ENCODE data around the gene NIF3L1.
"Not testable (repeated sequence)": the region's sequence is repeated elsewhere in the genome, so short reads cannot be mapped to it uniquely, and the experiment has no call there.

Gene NIF3L1

DNA sequence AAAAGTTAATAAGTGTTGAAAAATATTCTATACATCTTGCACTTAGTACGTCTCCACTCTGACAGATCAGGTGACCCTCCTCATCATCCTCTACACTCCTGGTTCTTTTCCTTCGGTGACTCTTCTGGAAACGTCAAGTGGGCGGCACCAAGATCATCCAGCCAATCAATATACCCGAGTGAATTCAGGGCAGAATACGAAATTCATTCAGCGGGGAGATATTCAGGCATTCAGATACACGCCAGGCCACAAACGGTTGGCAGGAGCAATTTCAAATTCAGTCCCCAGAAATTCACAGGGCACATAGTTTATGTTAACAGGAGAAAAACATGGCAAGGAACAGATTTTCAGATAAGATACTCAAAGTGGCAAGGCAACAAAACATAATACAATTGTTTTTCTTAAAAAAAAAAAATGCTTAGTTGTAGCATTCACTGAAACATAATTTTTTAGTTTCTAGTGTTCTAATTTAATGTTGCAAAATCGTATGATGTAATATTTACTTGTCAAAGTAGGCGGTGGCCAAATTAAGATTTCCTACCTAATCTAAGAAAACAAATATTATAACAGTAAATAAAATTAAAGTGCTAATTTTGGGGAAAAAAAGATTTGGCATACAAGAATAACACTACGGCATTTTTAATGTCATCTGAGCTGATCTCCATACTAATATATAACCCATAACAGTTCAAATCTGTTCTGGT, 28.9 kb upstream of the NIF3L1 start:
- no peaks in the 10 kb centered on the region for H3K27me3 ChIP-seq (ENCODE audit: control insufficient read depth, insufficient read depth, low read length)
- H3K4me1 ChIP-seq (ENCODE audit: control insufficient read depth, insufficient read depth, low read length), result peaks cover 13% of the 10 kb centered on the region
- H3K27ac ChIP-seq (ENCODE audit: low read depth, low read length), result no peak overlapping the region
- peak overlapping the region; percentile 17 for H3K4me3 ChIP-seq (ENCODE audit: low read length)
- H3K9ac ChIP-seq (ENCODE audit: low read length), result no peak overlapping the region
- H3K36me3 ChIP-seq (ENCODE audit: control insufficient read depth, insufficient read depth, low read length), result peaks cover 37% of the 10 kb centered on the region

DNA sequence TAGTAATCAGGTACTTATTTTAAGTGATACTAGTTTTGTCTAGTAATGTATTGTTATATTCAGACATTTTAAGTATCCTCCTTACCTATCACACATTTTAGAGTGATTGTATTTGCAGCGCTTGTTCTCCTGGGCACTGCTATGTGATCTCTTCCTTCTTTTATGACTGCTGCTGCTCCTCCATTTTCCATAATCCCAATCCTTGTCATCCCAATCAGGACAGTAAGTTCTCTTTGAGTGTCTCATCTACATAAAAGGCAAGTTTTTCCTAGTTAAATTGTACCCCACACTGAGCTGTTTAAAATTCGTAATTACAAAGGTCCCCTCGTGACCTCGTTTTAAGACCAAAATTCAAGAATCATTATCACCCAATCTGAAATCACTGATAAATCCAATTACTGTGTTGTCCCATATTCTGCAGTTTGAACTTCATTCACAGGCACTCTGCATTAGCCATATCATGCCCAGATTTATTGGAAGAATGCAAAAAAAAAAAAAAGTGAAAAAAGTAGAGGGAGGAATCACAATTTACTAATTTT, 27.5 kb upstream of the NIF3L1 start:
- Histone ChIP-seq H3K9ac (ENCODE audit: low read length) (peak overlapping the region; percentile 12), H3K4me1 (ENCODE audit: control insufficient read depth, insufficient read depth, low read length) (peaks cover 13% of the 10 kb centered on the region), H3K36me3 (ENCODE audit: control insufficient read depth, insufficient read depth, low read length) (peaks cover 29% of the 10 kb centered on the region), H3K27ac (ENCODE audit: low read depth, low read length) (peak overlapping the region; percentile 23), H3K4me3 (ENCODE audit: low read length) (peak overlapping the region; percentile 99), H3K27me3 (ENCODE audit: control insufficient read depth, insufficient read depth, low read length) (no peaks in the 10 kb centered on the region)

DNA sequence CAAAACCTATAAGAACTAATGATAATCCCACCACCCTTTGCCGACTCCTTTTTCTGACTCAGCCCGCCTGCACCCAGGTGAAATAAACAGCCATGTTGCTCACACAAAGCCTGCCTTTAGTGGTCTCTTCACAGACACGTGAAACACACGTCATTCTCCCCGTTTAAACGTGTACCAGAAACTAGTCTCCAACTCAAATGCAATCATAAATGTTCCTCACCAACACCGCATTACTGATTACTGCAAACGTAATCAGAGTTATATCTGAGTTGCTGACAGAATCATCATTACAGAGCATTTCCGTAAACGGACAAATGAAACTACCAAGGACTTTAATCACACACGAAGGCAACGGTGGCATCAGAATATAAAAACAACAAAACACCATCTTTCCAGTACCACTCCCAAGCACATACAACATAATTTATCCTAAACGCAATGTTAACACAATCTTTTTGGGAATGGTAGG, 26.6 kb upstream of the NIF3L1 start:
- peak overlapping the region; percentile 99 for H3K4me3 ChIP-seq (ENCODE audit: low read length)
- peaks cover 24% of the 10 kb centered on the region for H3K36me3 ChIP-seq (ENCODE audit: control insufficient read depth, insufficient read depth, low read length)
- no peaks in the 10 kb centered on the region for H3K27me3 ChIP-seq (ENCODE audit: control insufficient read depth, insufficient read depth, low read length)
- peaks cover 13% of the 10 kb centered on the region for H3K4me1 ChIP-seq (ENCODE audit: control insufficient read depth, insufficient read depth, low read length)
- H3K27ac ChIP-seq (ENCODE audit: low read depth, low read length), result peak overlapping the region; percentile 99
- H3K9ac ChIP-seq (ENCODE audit: low read length), result peak overlapping the region; percentile 100

DNA sequence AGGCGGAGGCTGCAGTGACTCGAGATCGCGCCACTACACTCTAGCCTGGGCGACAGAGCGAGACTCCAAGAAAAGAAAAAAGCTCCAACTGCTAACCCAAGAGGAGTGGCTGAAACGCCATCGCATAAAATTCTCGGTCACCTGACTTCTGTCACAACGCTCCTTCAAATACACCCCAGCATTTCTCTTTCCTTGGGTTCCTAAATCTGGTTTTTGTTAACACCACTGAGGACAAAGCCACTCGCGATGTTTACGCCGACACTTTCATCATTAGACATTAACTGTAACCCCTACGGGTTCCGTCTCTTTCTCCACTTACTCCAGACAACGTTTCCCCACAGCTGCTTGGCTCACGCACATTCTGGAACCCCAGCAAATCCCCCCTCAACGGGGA, 25.4 kb upstream of the NIF3L1 start:
- Histone ChIP-seq H3K27me3 (ENCODE audit: control insufficient read depth, insufficient read depth, low read length) (no peaks in the 10 kb centered on the region), H3K4me1 (ENCODE audit: control insufficient read depth, insufficient read depth, low read length) (peaks cover 7% of the 10 kb centered on the region), H3K36me3 (ENCODE audit: control insufficient read depth, insufficient read depth, low read length) (peaks cover 11% of the 10 kb centered on the region), H3K27ac (ENCODE audit: low read depth, low read length) (peak overlapping the region; percentile 99), H3K9ac (ENCODE audit: low read length) (peak overlapping the region; percentile 100), H3K4me3 (ENCODE audit: low read length) (peak overlapping the region; percentile 99)

DNA sequence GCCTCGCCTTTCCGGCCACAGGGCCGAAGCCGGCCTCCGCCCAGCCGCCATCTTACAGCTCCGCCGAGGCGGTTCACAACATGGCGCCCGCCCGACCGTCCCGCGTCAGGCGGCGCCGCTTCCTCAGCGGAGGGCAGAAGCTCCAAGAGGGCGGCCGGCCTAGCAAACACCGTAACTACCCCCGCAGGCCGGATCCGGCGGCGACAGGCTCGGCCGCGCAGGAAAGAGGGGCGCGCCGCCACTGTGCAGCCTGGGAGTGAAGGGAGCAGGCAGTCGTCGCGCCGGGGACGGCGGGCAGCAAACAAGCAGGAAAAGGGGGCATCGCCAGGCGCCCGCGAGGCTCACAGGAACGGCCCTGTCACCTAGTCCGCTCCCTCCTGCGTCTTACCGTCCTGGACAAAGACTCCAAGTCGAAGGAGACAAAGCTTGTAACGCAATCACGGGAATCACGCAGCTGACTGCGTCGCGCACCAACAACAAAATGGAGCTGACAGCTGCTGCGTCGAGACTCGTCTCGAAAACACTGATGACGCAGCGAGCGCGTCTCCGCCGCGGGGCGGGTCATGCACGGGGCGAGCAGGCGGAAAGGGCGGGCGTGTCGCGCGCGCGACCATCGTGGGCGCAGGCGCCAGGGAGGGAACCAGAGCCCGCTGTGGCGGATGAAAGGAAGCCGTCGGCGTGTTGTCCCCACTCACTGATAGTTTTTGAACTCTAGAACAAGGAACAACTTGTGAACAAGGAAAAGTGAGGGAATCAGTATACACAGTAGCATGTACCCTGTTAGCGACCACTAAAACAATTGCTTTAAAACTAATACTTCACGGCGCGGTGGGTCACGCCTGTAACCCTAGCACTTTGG, 24.8 kb upstream of the NIF3L1 start, which contains the start of gene CLK1:
TSS of gene CLK1 (minus strand) at position 483 of the 859 bp plus-strand sequence. CDS start 2,796 bp downstream, outside the sequence.
- Histone ChIP-seq H3K27me3 (ENCODE audit: control insufficient read depth, insufficient read depth, low read length) (no peaks in the 10 kb centered on the region), H3K4me3 (ENCODE audit: low read length) (peak within 1 kb of the TSS; percentile 99), H3K27ac (ENCODE audit: low read depth, low read length) (peak within 1 kb of the TSS; percentile 99), H3K36me3 (ENCODE audit: control insufficient read depth, insufficient read depth, low read length) (peaks cover 8% of the 10 kb centered on the region), H3K4me1 (ENCODE audit: control insufficient read depth, insufficient read depth, low read length) (peaks cover 6% of the 10 kb centered on the region), H3K9ac (ENCODE audit: low read length) (peak within 1 kb of the TSS; percentile 100)

DNA sequence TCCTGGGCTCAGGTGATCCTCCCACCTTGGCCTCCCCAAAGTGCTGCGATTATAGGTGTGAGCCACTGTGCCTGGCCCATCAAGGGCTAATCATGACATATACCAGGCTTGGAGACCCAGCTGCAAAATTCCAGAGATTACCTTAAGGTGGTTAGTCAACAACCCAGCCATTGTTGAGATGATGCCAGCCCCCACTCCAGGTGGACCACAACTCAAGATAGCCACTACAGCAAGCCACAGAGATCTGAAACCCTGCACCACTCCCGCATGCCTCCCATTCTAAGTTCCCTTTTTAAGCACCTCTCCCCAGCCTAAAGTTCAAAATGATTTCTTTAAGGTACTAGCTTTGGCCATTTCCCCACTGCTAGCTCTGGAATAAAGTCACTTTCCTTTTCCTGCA, 20.2 kb upstream of the NIF3L1 start:
- H3K27me3 ChIP-seq (ENCODE audit: control insufficient read depth, insufficient read depth, low read length), result no peaks in the 10 kb centered on the region
- peaks cover 3% of the 10 kb centered on the region for H3K4me1 ChIP-seq (ENCODE audit: control insufficient read depth, insufficient read depth, low read length)
- H3K27ac ChIP-seq (ENCODE audit: low read depth, low read length), result no peak overlapping the region
- H3K9ac ChIP-seq (ENCODE audit: low read length), result no peak overlapping the region
- H3K36me3 ChIP-seq (ENCODE audit: control insufficient read depth, insufficient read depth, low read length), result peaks cover 5% of the 10 kb centered on the region
- no peak overlapping the region for H3K4me3 ChIP-seq (ENCODE audit: low read length)

DNA sequence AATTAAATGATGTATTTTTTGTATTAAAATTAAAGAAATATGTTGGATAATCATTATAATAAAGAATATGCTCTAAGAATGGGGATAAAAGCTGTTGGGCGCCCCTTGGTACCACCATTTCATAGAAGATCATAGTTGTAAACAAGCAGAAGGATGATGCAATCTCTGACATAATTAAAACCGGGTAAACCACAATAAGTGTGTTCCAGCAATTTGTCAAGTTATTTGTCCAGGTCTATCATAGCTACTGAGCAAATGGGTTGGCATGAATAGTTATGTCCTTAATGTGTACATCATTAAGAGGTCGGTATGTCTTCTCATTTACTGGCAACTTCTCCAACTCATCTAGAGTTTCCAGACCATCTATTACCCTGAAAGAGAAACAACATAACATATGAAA, 18.0 kb upstream of the NIF3L1 start:
- Histone ChIP-seq H3K27me3 (ENCODE audit: control insufficient read depth, insufficient read depth, low read length) (no peaks in the 10 kb centered on the region), H3K27ac (ENCODE audit: low read depth, low read length) (no peak overlapping the region), H3K9ac (ENCODE audit: low read length) (no peak overlapping the region), H3K36me3 (ENCODE audit: control insufficient read depth, insufficient read depth, low read length) (peaks cover 2% of the 10 kb centered on the region), H3K4me1 (ENCODE audit: control insufficient read depth, insufficient read depth, low read length) (no peaks in the 10 kb centered on the region), H3K4me3 (ENCODE audit: low read length) (no peak overlapping the region)

DNA sequence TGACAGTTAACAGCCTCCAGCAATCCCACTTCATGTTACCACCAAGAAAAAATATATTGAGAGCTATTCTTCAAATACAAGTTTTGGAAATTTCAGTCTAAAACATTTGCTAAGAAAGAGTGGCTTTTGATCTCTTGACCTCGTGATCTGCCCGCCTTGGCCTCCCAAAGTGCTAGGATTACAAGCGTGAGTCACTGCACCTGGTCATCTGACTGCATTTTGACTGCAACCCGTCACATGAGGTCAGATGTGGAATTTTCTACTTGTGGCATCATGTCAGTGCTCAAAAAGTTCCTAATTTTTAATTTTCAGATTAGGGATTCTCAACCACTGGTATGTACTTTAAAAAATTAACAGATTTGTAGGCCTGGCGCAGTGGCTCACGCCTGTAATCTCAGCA, 15.6 kb upstream of the NIF3L1 start:
- Histone ChIP-seq H3K4me3 (ENCODE audit: low read length) (no peak overlapping the region), H3K4me1 (ENCODE audit: control insufficient read depth, insufficient read depth, low read length) (no peaks in the 10 kb centered on the region), H3K27me3 (ENCODE audit: control insufficient read depth, insufficient read depth, low read length) (no peaks in the 10 kb centered on the region), H3K27ac (ENCODE audit: low read depth, low read length) (no peak overlapping the region), H3K9ac (ENCODE audit: low read length) (no peak overlapping the region), H3K36me3 (ENCODE audit: control insufficient read depth, insufficient read depth, low read length) (peaks cover 2% of the 10 kb centered on the region)

DNA sequence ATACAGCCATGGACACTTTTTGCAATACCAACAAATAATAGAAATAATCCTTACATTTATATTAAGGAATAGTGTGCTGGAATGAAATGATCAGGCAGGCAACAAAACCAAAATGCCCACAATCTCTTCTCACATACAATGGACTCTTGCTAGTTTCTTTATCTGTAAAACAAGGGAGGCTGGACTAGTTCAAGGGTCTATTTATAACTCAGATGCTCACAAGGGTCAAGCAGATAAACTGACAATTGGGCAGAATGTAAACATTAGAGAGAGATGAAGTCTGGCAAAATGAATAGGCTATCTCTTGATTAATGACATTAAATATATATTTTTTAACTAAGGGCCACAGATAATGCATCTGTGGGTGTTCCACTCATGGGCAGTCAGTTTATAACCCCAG, 11.7 kb upstream of the NIF3L1 start:
- Histone ChIP-seq H3K4me1 (ENCODE audit: control insufficient read depth, insufficient read depth, low read length) (no peaks in the 10 kb centered on the region), H3K36me3 (ENCODE audit: control insufficient read depth, insufficient read depth, low read length) (no peaks in the 10 kb centered on the region), H3K27me3 (ENCODE audit: control insufficient read depth, insufficient read depth, low read length) (no peaks in the 10 kb centered on the region), H3K9ac (ENCODE audit: low read length) (no peak overlapping the region), H3K27ac (ENCODE audit: low read depth, low read length) (no peak overlapping the region), H3K4me3 (ENCODE audit: low read length) (no peak overlapping the region)

DNA sequence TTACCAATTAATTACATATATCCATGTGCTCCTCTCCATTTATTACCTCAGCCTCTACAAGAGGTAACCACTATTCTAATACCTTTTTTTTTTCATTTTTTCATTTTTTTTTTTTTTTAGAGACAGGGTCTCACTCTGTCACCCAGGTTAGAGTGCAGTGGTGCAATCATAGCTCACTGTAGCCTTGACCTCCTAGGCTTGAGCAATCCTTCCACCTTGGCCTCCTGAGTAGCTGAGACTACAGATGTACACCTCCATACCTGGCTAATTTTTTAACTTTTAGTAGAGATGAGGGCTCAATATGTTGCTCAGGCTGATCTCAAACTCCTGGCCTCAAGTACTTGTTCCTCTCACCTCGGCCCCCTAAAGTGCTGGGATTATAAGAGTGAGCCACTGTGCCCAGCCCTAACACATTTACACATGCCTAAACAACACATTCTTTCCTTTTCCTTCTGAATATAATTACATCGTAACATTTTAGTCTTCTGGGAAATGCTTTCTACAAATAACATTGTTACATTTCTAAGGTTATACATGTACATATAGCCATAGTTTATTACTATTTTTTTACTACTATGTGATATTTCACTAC, 10.8 kb upstream of the NIF3L1 start:
- Histone ChIP-seq H3K4me3 (ENCODE audit: low read length) (no peak overlapping the region), H3K36me3 (ENCODE audit: control insufficient read depth, insufficient read depth, low read length) (no peaks in the 10 kb centered on the region), H3K4me1 (ENCODE audit: control insufficient read depth, insufficient read depth, low read length) (no peaks in the 10 kb centered on the region), H3K9ac (ENCODE audit: low read length) (no peak overlapping the region), H3K27ac (ENCODE audit: low read depth, low read length) (no peak overlapping the region), H3K27me3 (ENCODE audit: control insufficient read depth, insufficient read depth, low read length) (no peaks in the 10 kb centered on the region)

DNA sequence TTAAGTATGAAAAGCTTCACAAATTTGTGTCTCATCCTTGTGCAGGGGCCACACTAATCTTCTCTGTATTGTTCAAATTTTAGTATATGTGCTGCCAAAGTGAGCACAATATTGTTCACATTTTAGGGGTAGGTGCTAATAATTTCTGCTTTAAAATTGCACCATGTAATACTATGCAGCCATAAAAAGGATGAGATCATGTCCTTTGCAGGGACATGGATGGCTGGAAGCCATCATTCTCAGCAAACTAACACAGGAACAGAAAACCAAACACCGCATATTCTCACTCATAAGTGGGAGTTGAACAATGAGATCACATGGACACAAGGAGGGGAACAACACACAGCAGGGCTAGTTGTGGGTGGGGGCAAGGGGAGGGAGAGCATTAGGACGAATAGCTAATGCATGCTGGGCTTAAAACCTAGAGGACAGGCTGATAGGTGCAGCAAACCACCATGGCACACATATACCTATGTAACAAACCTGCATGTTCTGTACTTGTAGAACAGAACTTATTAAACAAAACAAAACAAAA, 7.4 kb upstream of the NIF3L1 start:
- not testable (repeated sequence) for H3K27me3 ChIP-seq (ENCODE audit: control insufficient read depth, insufficient read depth, low read length); H3K9ac ChIP-seq (ENCODE audit: low read length); H3K27ac ChIP-seq (ENCODE audit: low read depth, low read length); H3K36me3 ChIP-seq (ENCODE audit: control insufficient read depth, insufficient read depth, low read length); H3K4me1 ChIP-seq (ENCODE audit: control insufficient read depth, insufficient read depth, low read length); H3K4me3 ChIP-seq (ENCODE audit: low read length)

DNA sequence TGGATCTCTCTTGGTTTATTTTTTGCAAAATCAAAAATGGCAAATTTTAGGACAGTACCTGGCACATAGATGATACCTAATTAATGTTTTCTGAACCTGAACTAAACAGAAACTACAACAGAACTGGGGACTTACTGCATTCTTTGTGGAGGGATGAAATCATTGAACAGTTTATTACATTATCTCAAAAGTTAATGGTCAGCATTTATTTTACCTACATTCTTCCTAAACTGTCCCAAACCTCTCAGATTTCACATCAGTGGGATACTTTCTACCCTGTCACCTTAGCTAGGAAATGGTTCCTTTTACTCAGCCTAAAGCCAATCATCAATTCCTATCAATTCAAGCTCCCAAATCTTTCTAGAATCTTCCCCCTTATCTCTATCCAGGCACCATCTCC, 10.3 kb downstream of the NIF3L1 start:
- peaks cover 28% of the 10 kb centered on the region for H3K36me3 ChIP-seq (ENCODE audit: control insufficient read depth, insufficient read depth, low read length)
- no peak overlapping the region for H3K27ac ChIP-seq (ENCODE audit: low read depth, low read length)
- H3K27me3 ChIP-seq (ENCODE audit: control insufficient read depth, insufficient read depth, low read length), result no peaks in the 10 kb centered on the region
- H3K4me1 ChIP-seq (ENCODE audit: control insufficient read depth, insufficient read depth, low read length), result no peaks in the 10 kb centered on the region
- H3K9ac ChIP-seq (ENCODE audit: low read length), result no peak overlapping the region
- no peak overlapping the region for H3K4me3 ChIP-seq (ENCODE audit: low read length)

Data from rectal smooth muscle tissue (tissue), 1 donor.